Caco-2 (cell line): ENCODE results near the gene NRP1. TPM values are rescaled to one million over a fixed set of nuclear protein-coding genes. Genes with fewer than 3 reads are reported as not detected.

Source experiments
- BruUV-seq: library from RNA; stranded (reverse); fragments of 400-500 nt; replicated peaks from 2 replicates; lab custom pipeline; 2021; lab: Mats Ljungman, UMichigan
- CTCF ChIA-PET: fragments of 300-600 bp; sonication (Branson Sonifier 250); formaldehyde crosslinking; loops from one replicate; lab custom pipeline; 2022; ENCODE audit warnings: antibody characterized with exemption; lab: Charles Lee
- POLR2A ChIA-PET: fragments of 300-600 bp; sonication (Branson Sonifier 250); formaldehyde crosslinking; loops from one replicate; lab custom pipeline; 2022; ENCODE audit warnings: antibody characterized with exemption; lab: Charles Lee
- DNase-seq, 2 experiments: peaks; one replicate each; pipeline versions ENCODE4 v3.0.0 to v3.0.0-alpha.2; 2020 to 2022
- H3K27me3 ChIP-seq: replicated peaks from 2 replicates; pipeline ENCODE4 v1.6.0; 2011; ENCODE audit warnings: low read length; ENCODE audit not compliant: control insufficient read depth, insufficient read depth
- H3K36me3 ChIP-seq: 2 replicates; pipeline ENCODE4 v1.5.1; 2011; ENCODE audit warnings: low read length; ENCODE audit not compliant: control insufficient read depth, insufficient read depth
- H3K4me1 ChIP-seq: fragments of 250-450 bp; sonication (Bioruptor Pico); 2 replicates; pipeline ENCODE4 v1.5.1; 2020; ENCODE audit warnings: mild to moderate bottlenecking
- H3K4me3 ChIP-seq: 2 replicates; pipeline ENCODE4 v1.5.1; 2011; ENCODE audit warnings: low read depth, mild to moderate bottlenecking, control low read depth, low read length
- H3K9me3 ChIP-seq: fragments of 250-450 bp; sonication (Bioruptor Pico); 2 replicates; pipeline ENCODE4 v1.5.1; 2020; ENCODE audit warnings: mild to moderate bottlenecking, moderate library complexity
- H3K27ac Mint-ChIP-seq: one replicate; pipeline ENCODE4 v1.8.0; 2022; ENCODE audit warnings: mixed read lengths; ENCODE audit not compliant: unreplicated experiment
- H3K27me3 Mint-ChIP-seq: one replicate; pipeline ENCODE4 v1.8.0; 2022; ENCODE audit warnings: mixed read lengths; ENCODE audit not compliant: insufficient read depth, unreplicated experiment
- H3K36me3 Mint-ChIP-seq: one replicate; pipeline ENCODE4 v1.8.0; 2022; ENCODE audit warnings: mild to moderate bottlenecking, mixed read lengths; ENCODE audit not compliant: insufficient read depth, unreplicated experiment
- H3K4me1 Mint-ChIP-seq: one replicate; pipeline ENCODE4 v1.8.0; 2022; ENCODE audit warnings: low read depth, mixed read lengths; ENCODE audit not compliant: unreplicated experiment
- H3K4me3 Mint-ChIP-seq: one replicate; pipeline ENCODE4 v1.8.0; 2022; ENCODE audit warnings: mild to moderate bottlenecking, moderate library complexity, mixed read lengths; ENCODE audit not compliant: unreplicated experiment
- H3K9me3 Mint-ChIP-seq: one replicate; pipeline ENCODE4 v1.8.0; 2022; ENCODE audit warnings: mixed read lengths; ENCODE audit not compliant: unreplicated experiment
- intact Hi-C: fragments of 100-400 bp; cut with micrococcal nuclease; formaldehyde crosslinking; loops from one replicate; pipeline ENCODE4 v1.10.0; 2022; ENCODE audit not compliant: unreplicated experiment
- total RNA-seq: library from RNA; stranded (reverse); gene quantifications from 2 replicates; pipeline ENCODE4 v1.2.3, GENCODE V29; 2022
- TF ChIP-seq, protein P1 (sequence below), 2 experiments: fragments of 200-600 bp in 1 of 2; IDR thresholded peaks; 1 replicate in 1 of 2; 2 replicates in 1 of 2; pipeline versions ENCODE4 v1.5.1 to v1.8.0; 2011 to 2022; ENCODE audit warnings: antibody characterized with exemption in 1 of 2, control low read depth in 1 of 2, inconsistent platforms in 1 of 2, low read depth in 1 of 2, low read length in 1 of 2, mild to moderate bottlenecking in 1 of 2, moderate library complexity in 1 of 2; ENCODE audit not compliant: insufficient read depth in 1 of 2, severe bottlenecking in 1 of 2, unreplicated experiment in 1 of 2

Gene NRP1
- total RNA-seq, 1 experiment from 2014 or later, result 123 TPM

DNA sequence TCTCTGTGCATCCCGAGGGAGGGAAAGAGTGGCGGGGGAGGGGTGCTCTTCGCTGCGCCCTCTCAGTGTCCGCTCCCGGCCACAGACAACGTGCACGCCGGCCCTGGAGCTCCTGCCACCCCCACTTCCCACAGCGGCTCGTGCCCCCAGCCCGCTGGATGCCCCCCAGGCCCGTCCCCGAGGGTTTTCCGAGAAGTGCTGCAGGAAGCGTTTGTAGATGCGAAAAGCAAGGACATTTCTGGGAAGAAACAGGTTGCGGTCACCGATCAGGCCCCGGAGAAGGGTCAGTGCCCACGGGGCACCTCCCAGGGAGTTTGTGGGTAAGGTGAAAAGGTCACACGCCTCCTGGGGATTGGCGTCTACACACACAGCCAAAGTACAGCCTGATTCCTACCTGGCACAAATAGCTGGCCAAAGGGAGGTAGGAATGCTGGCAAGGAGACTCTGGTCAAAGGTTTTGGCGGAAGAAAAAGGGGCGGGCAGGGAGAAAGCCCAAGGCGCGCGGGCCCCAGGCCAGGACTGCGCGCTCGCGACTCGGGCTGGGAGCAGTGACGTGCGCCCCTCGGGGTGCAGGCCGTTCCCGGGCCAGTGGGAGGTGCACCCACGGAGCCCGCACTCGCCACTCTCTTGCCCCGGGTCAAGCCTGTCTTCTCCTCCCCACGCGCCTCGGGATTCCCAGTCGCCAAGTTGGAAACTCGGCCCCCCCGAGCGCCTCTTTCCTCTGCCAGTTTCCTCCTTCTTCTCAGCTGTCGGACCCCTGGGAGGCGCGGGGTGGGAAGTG, 1.5 kb upstream of the NRP1 start:
- H3K27me3 Mint-ChIP-seq, result no peaks in the 10 kb centered on the region
- DNase-seq, result peak; percentile 80 to 82
- Histone ChIP-seq H3K27me3 (no peaks in the 10 kb centered on the region), H3K4me3 (peak overlapping the region; percentile 58), H3K4me1 (peaks cover 18% of the 10 kb centered on the region), H3K9me3 (no peaks in the 10 kb centered on the region), H3K36me3 (no peaks in the 10 kb centered on the region)
- H3K4me1 Mint-ChIP-seq, result peaks cover 29% of the 10 kb centered on the region
- peak overlapping the region; percentile 84 for H3K4me3 Mint-ChIP-seq
- BruUV-seq, result no TSS peak
- intact Hi-C loops, result loop anchor here (2.0 to 10.0 kb wide), 2 partner anchors 119 to 1059 kb away; no protein-coding TSS in a partner anchor
- ChIA-PET POLR2A (interaction anchor here (1.3 kb wide), 1 partner anchor 464 kb away, joined by 16 read pairs; no protein-coding TSS in a partner anchor), CTCF (interaction anchor here (1.1 kb wide), 1 partner anchor 98 kb away, joined by 5 read pairs; no protein-coding TSS in a partner anchor)
- H3K9me3 Mint-ChIP-seq, result no peaks in the 10 kb centered on the region
- peak overlapping the region; percentile 76 for H3K27ac Mint-ChIP-seq
- peaks cover 44% of the 10 kb centered on the region for H3K36me3 Mint-ChIP-seq
- TF ChIP-seq, protein P1, sequence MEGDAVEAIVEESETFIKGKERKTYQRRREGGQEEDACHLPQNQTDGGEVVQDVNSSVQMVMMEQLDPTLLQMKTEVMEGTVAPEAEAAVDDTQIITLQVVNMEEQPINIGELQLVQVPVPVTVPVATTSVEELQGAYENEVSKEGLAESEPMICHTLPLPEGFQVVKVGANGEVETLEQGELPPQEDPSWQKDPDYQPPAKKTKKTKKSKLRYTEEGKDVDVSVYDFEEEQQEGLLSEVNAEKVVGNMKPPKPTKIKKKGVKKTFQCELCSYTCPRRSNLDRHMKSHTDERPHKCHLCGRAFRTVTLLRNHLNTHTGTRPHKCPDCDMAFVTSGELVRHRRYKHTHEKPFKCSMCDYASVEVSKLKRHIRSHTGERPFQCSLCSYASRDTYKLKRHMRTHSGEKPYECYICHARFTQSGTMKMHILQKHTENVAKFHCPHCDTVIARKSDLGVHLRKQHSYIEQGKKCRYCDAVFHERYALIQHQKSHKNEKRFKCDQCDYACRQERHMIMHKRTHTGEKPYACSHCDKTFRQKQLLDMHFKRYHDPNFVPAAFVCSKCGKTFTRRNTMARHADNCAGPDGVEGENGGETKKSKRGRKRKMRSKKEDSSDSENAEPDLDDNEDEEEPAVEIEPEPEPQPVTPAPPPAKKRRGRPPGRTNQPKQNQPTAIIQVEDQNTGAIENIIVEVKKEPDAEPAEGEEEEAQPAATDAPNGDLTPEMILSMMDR (IDR thresholded peaks at IDR 0.05; ENCODE audit: insufficient read depth in 1 of 2, low read depth in 1 of 2, low read length in 1 of 2, severe bottlenecking in 1 of 2, unreplicated experiment in 1 of 2), result peak in 1 of 2 experiments; percentile 15

DNA sequence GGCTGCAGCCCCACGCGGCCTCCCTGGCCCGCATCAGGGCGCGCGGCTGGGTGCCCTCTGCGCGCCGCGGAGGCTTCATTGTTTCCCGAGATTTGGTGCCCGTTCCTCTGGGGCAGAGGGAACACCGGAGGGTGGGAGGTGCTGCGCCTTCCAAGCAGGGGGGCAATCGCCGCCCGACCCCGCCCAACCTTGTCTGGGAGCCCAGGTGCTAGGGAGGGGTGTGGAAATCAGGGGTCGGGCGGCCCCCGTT, 1.0 kb upstream of the NRP1 start:
- BruUV-seq, result no TSS peak
- ChIA-PET CTCF (interaction anchor here (1.1 to 1.5 kb wide), 2 partner anchors 99 to 212 kb away, joined by 5 read pairs; no protein-coding TSS in a partner anchor), POLR2A (interaction anchor here (0.6 to 1.3 kb wide), 2 partner anchors 464 to 627 kb away, joined by 5 to 16 read pairs; no protein-coding TSS in a partner anchor)
- Histone ChIP-seq H3K4me1 (peaks cover 22% of the 10 kb centered on the region), H3K9me3 (no peaks in the 10 kb centered on the region), H3K36me3 (no peaks in the 10 kb centered on the region), H3K4me3 (peak overlapping the region; percentile 58), H3K27me3 (no peaks in the 10 kb centered on the region)
- no peak overlapping the region for H3K27ac Mint-ChIP-seq
- intact Hi-C loops, result loop anchor here (2.0 to 10.0 kb wide), 2 partner anchors 119 to 1059 kb away; no protein-coding TSS in a partner anchor
- peaks cover 50% of the 10 kb centered on the region for H3K36me3 Mint-ChIP-seq
- DNase-seq, result peak in 1 of 2 experiments; percentile 64
- peak overlapping the region; percentile 84 for H3K4me3 Mint-ChIP-seq
- no peaks in the 10 kb centered on the region for H3K27me3 Mint-ChIP-seq
- TF ChIP-seq, protein P1 (IDR thresholded peaks at IDR 0.05; ENCODE audit: insufficient read depth in 1 of 2, low read depth in 1 of 2, low read length in 1 of 2, severe bottlenecking in 1 of 2, unreplicated experiment in 1 of 2), result no peak
- peaks cover 33% of the 10 kb centered on the region for H3K4me1 Mint-ChIP-seq
- no peaks in the 10 kb centered on the region for H3K9me3 Mint-ChIP-seq

DNA sequence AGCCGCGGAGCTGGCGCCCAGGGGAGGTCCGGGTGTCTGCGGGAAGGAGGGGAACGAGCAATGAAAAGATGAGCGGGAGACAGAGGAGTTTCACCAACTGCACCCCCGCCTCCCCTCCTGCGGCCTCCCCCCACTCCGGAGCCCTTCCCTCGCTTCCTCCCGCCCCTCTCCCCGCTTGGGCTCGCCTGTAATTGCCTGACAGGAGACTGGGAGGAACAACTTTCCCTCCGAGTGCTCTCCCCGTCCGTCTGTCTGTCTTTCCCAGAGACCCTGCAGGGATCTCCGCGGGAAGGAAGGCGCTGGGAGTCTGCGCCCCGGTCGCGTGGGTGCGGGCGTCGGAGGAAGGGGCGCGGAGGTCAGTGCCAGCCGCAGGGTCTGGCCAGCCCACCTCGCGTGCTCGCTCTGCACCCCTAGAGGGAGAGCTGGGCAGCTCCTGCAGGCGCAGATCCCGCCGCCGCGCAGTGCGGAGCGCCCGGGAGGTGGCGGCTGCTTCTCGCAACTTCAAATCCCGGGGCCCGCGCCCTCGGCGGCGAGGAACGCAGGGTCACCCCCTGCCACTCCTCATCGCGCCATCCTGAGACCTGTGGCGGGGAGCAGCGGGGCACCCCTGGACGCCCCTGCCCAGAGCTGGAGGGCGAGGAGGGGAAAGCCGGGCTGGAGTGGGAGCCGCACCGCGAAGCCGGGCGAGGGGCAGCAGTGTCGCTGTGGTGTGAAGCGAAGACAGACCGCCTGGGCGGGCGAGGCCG, 511 bp upstream of the NRP1 start:
- ChIA-PET POLR2A (interaction anchor here (0.6 to 1.3 kb wide), 5 partner anchors 52 to 627 kb away, joined by 3 to 16 read pairs (median 5); no protein-coding TSS in a partner anchor), CTCF (interaction anchor here (0.6 to 1.5 kb wide), 7 partner anchors 19 to 213 kb away, joined by 3 to 10 read pairs (median 5); no protein-coding TSS in a partner anchor)
- no peaks in the 10 kb centered on the region for H3K9me3 ChIP-seq
- Mint-ChIP-seq H3K4me1 (peaks cover 37% of the 10 kb centered on the region), H3K9me3 (no peaks in the 10 kb centered on the region), H3K36me3 (peaks cover 55% of the 10 kb centered on the region), H3K27ac (peak overlapping the region; percentile 83), H3K27me3 (no peaks in the 10 kb centered on the region), H3K4me3 (peak overlapping the region; percentile 84)
- intact Hi-C loops, result loop anchor here (2.0 to 10.0 kb wide), 5 partner anchors 120 to 1060 kb away; no protein-coding TSS in a partner anchor
- BruUV-seq, result TSS peak; percentile 2
- H3K27me3 ChIP-seq, result no peaks in the 10 kb centered on the region
- H3K4me3 ChIP-seq, result peak overlapping the region; percentile 58
- no peaks in the 10 kb centered on the region for H3K36me3 ChIP-seq
- H3K4me1 ChIP-seq, result peaks cover 22% of the 10 kb centered on the region
- TF ChIP-seq, protein P1 (IDR thresholded peaks at IDR 0.05; ENCODE audit: insufficient read depth in 1 of 2, low read depth in 1 of 2, low read length in 1 of 2, severe bottlenecking in 1 of 2, unreplicated experiment in 1 of 2), result peak; percentile 78 to 91
- peak; percentile 88 to 91 for DNase-seq
